Osteoblast (primary cell): ENCODE results near the gene RHCE. TPM values are rescaled to one million over a fixed set of nuclear protein-coding genes. Genes with fewer than 3 reads are reported as not detected.

Source experiments
- DNase-seq: peaks from one replicate; pipeline ENCODE4 v3.0.0; 2011; ENCODE audit warnings: low spot score, mixed read lengths; ENCODE audit not compliant: insufficient read length; ENCODE audit errors: missing footprints
- H2AFZ ChIP-seq: 2 replicates; pipeline ENCODE4 v1.6.0; 2011; ENCODE audit warnings: mild to moderate bottlenecking, low read length
- H3K27ac ChIP-seq: 2 replicates; pipeline ENCODE4 v1.5.1; 2011; ENCODE audit warnings: mild to moderate bottlenecking, low read depth, low read length, moderate library complexity
- H3K27me3 ChIP-seq: 2 replicates; pipeline ENCODE4 v1.6.0; 2012; ENCODE audit warnings: mild to moderate bottlenecking, control low read depth, inconsistent platforms, low read length, moderate library complexity; ENCODE audit not compliant: insufficient read depth
- H3K36me3 ChIP-seq: 2 replicates; pipeline ENCODE4 v1.5.1; 2011; ENCODE audit warnings: mild to moderate bottlenecking, low read length, control low read depth, moderate library complexity; ENCODE audit not compliant: insufficient read depth
- H3K4me1 ChIP-seq: 2 replicates; pipeline ENCODE4 v1.5.1; 2011; ENCODE audit warnings: mild to moderate bottlenecking, low read length, control low read depth, moderate library complexity; ENCODE audit not compliant: insufficient read depth
- H3K4me2 ChIP-seq: 2 replicates; pipeline ENCODE4 v1.6.0; 2011; ENCODE audit warnings: mild to moderate bottlenecking, low read length; ENCODE audit not compliant: insufficient read depth
- H3K4me3 ChIP-seq: fragments of 200-600 bp; sonication (generic); 3 replicates; pipeline ENCODE4 v1.5.1; 2012; ENCODE audit warnings: mild to moderate bottlenecking, low read length, inconsistent platforms; ENCODE audit not compliant: insufficient read depth
- H3K79me2 ChIP-seq: 2 replicates; pipeline ENCODE4 v1.6.0; 2012; ENCODE audit warnings: mild to moderate bottlenecking, low read length, control low read depth, inconsistent platforms; ENCODE audit not compliant: insufficient read depth
- H3K9me3 ChIP-seq: 2 replicates; pipeline ENCODE4 v1.5.1; 2011; ENCODE audit warnings: low read depth, low read length, control low read depth
- H4K20me1 ChIP-seq: 2 replicates; pipeline ENCODE4 v1.6.0; 2012; ENCODE audit warnings: mild to moderate bottlenecking, low read length, control low read depth; ENCODE audit not compliant: insufficient read depth
- total RNA-seq: library from RNA; depleted of rRNA; stranded (reverse); fragments of >200 nt; gene quantifications from 2 replicates; pipeline ENCODE4 v1.2.3, GENCODE V29; 2012
- TF ChIP-seq, protein P1 (sequence below): IDR thresholded peaks from 2 replicates; pipeline ENCODE4 v1.5.1; 2011; ENCODE audit warnings: mild to moderate bottlenecking, low read depth, low read length, moderate library complexity; ENCODE audit errors: extremely low read depth

RHCE gene
- total RNA-seq, 1 donor, result 0.72 TPM

DNA sequence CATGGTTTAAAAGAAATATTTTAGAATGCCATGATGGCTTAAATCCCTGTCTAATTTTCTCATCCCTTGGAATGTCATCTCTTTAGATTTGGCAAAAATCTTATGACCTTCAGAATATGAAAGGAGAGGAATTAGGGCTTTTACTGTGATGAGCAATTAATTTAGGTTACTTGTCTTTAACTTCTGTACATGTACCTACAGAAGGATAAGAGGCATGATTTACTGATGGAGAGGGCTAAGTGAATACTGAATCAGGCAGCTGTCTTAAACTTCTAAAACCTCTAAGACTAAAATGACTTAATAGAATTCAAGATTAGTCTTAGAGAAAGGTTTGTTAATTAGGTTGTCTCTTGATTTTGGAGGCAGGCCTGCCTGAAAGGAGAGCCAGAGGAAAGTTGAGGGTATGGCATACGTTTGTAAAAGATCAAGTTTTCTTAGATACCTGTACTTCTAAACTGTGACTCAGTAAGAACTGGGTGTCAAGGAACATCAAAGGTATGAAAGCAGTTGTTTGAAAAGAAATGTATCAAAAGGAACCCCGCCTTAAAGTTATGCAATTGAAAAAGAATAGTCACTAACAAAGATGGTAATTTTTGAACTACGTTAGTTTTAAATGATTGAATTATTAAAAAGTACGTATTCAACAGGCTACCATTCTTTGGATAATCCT, 22.5 kb upstream of the RHCE start:
- H2AFZ ChIP-seq, result no peak overlapping the region
- no peak overlapping the region for H3K4me3 ChIP-seq
- no peaks in the 10 kb centered on the region for H3K36me3 ChIP-seq
- peaks cover 40% of the 10 kb centered on the region for H4K20me1 ChIP-seq
- DNase-seq, result no peak
- no peaks in the 10 kb centered on the region for H3K9me3 ChIP-seq
- H3K4me1 ChIP-seq, result peaks cover 3% of the 10 kb centered on the region
- peaks cover 66% of the 10 kb centered on the region for H3K79me2 ChIP-seq
- H3K4me2 ChIP-seq, result no peak overlapping the region
- TF ChIP-seq, protein P1, sequence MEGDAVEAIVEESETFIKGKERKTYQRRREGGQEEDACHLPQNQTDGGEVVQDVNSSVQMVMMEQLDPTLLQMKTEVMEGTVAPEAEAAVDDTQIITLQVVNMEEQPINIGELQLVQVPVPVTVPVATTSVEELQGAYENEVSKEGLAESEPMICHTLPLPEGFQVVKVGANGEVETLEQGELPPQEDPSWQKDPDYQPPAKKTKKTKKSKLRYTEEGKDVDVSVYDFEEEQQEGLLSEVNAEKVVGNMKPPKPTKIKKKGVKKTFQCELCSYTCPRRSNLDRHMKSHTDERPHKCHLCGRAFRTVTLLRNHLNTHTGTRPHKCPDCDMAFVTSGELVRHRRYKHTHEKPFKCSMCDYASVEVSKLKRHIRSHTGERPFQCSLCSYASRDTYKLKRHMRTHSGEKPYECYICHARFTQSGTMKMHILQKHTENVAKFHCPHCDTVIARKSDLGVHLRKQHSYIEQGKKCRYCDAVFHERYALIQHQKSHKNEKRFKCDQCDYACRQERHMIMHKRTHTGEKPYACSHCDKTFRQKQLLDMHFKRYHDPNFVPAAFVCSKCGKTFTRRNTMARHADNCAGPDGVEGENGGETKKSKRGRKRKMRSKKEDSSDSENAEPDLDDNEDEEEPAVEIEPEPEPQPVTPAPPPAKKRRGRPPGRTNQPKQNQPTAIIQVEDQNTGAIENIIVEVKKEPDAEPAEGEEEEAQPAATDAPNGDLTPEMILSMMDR, result no peak
- H3K27me3 ChIP-seq, result no peaks in the 10 kb centered on the region
- no peak overlapping the region for H3K27ac ChIP-seq

DNA sequence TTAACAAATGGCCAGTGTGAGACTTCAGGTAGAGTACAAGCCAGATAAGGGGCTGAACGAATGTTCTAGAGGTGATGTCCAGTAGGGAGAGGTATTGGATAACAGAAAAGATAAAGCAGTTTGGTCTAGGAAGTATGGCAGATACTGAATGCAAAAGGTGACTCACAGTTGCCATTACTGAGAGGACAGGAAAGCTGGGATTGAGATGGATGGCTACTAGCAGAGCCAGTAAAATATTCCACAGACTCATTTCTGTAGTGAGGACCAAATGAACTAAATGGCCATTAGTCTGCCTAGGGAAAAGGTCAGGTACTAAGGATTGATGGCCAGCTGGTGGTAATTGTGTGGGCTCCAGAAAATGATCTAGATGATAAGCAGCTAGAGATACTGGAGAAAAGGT, 21.6 kb upstream of the RHCE start:
- peaks cover 75% of the 10 kb centered on the region for H3K79me2 ChIP-seq
- H3K27ac ChIP-seq, result no peak overlapping the region
- H3K4me2 ChIP-seq, result no peak overlapping the region
- peaks cover 3% of the 10 kb centered on the region for H3K4me1 ChIP-seq
- no peak for DNase-seq
- no peak overlapping the region for H2AFZ ChIP-seq
- TF ChIP-seq, protein P1, result peak; percentile 11
- no peaks in the 10 kb centered on the region for H3K27me3 ChIP-seq
- H4K20me1 ChIP-seq, result peaks cover 46% of the 10 kb centered on the region
- no peaks in the 10 kb centered on the region for H3K36me3 ChIP-seq
- no peaks in the 10 kb centered on the region for H3K9me3 ChIP-seq
- H3K4me3 ChIP-seq, result no peak overlapping the region

DNA sequence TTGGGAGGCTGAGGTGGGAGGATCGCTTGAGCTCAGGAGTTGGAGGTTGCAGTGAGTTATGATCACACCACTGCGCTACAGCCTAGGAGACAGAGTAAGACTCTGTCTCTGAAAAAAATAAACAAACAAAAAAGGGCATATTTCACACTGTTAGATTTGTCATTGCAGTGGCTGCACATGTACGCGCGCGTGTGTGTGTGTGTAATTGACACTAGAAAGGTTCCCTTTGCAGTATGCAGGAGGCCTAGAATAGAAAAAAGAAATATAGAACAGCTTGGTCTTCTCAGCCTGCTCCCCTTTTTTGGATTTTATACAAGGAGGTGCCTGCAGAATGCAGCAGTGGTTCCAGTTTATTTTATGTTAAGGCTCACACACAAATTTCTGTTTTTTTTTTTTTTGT, 18.7 kb upstream of the RHCE start:
- Histone ChIP-seq H3K27me3 (no peaks in the 10 kb centered on the region), H2AFZ (no peak overlapping the region), H3K27ac (no peak overlapping the region), H3K4me2 (no peak overlapping the region), H4K20me1 (peaks cover 39% of the 10 kb centered on the region), H3K79me2 (peaks cover 80% of the 10 kb centered on the region), H3K9me3 (no peaks in the 10 kb centered on the region), H3K4me3 (no peak overlapping the region), H3K4me1 (peaks cover 26% of the 10 kb centered on the region), H3K36me3 (no peaks in the 10 kb centered on the region)
- TF ChIP-seq, protein P1, result no peak
- no peak for DNase-seq

DNA sequence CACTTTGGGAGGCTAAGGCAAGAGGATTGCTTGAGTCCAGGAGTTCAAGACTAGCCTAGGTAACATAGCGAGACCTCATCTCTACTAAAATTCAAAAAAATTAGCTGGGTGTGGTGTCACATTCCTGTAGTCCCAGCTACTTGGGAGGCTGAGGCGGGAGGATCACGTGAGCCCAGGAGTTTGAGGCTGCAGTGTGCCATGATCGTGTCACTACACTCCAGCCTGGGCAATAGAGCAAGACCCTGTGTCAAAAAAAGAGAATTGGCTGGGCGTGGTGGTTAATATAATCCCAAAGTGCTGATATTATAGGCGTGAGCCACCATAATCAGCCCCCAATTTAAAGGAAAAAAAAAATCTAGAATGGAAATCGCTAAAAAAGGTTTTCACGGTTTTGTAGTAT, 17.0 kb upstream of the RHCE start:
- peaks cover 85% of the 10 kb centered on the region for H3K79me2 ChIP-seq
- H3K4me1 ChIP-seq, result peaks cover 39% of the 10 kb centered on the region
- H3K36me3 ChIP-seq, result no peaks in the 10 kb centered on the region
- no peak overlapping the region for H2AFZ ChIP-seq
- H4K20me1 ChIP-seq, result peaks cover 32% of the 10 kb centered on the region
- no peak overlapping the region for H3K4me3 ChIP-seq
- DNase-seq, result no peak
- H3K4me2 ChIP-seq, result no peak overlapping the region
- no peak overlapping the region for H3K27ac ChIP-seq
- no peaks in the 10 kb centered on the region for H3K27me3 ChIP-seq
- TF ChIP-seq, protein P1, result no peak
- H3K9me3 ChIP-seq, result no peaks in the 10 kb centered on the region
